Urothelium cell line (cell line): ENCODE measurements around the gene ASIC5.

Source experiments
- DNase-seq: peaks from one replicate; pipeline ENCODE4 v3.0.0; 2011; ENCODE audit warnings: low spot score, mixed read lengths
- FAIRE-seq: peaks from 2 replicates; lab custom pipeline; 2011; peaks lifted over from hg19 to GRCh38; lab: Jason Lieb, UNC

ASIC5 gene

GRCh38 chr4:155881555-155881954, 15.5 kb upstream of the ASIC5 start:
- DNase-seq (no peak), FAIRE-seq (no peak)

GRCh38 chr4:155879767-155880166, 13.7 kb upstream of the ASIC5 start:
- DNase-seq (no peak), FAIRE-seq (no peak)

- no peak for FAIRE-seq
- no peak for DNase-seq
Measured at GRCh38 chr4:155878611-155879010, 12.5 kb upstream of the ASIC5 start.

- no peak for FAIRE-seq
- DNase-seq, result no peak
Measured at GRCh38 chr4:155877971-155878370, 11.9 kb upstream of the ASIC5 start.

- no peak for DNase-seq
- no peak for FAIRE-seq
Measured at GRCh38 chr4:155875878-155876277, 9.8 kb upstream of the ASIC5 start.

- no peak for FAIRE-seq
- DNase-seq, result no peak
Measured at GRCh38 chr4:155855897-155856296, 10.2 kb downstream of the ASIC5 start.

- DNase-seq (peak; percentile 30), FAIRE-seq (no peak)
Measured at GRCh38 chr4:155854582-155855226, 11.4 kb downstream of the ASIC5 start.

GRCh38 chr4:155853189-155853588, 12.9 kb downstream of the ASIC5 start:
- FAIRE-seq, result no peak
- no peak for DNase-seq

- no peak for DNase-seq
Measured at GRCh38 chr4:155849042-155849441, 17.0 kb downstream of the ASIC5 start.

GRCh38 chr4:155846929-155847328, 19.1 kb downstream of the ASIC5 start:
- DNase-seq (no peak), FAIRE-seq (no peak)

More at GRCh38 chr4:155849042-155849441, 17.0 kb downstream of the ASIC5 start:
- FAIRE-seq, result no peak

- FAIRE-seq (no peak), DNase-seq (no peak)
Measured at GRCh38 chr4:155842080-155842479, 24.0 kb downstream of the ASIC5 start.

- FAIRE-seq, result no peak
- DNase-seq, result no peak
Measured at GRCh38 chr4:155837203-155837796, 28.8 kb downstream of the ASIC5 start.

- FAIRE-seq, result no peak
- DNase-seq, result no peak
Measured at GRCh38 chr4:155832664-155833063, 33.4 kb downstream of the ASIC5 start.

- DNase-seq (no peak), FAIRE-seq (no peak)
Measured at GRCh38 chr4:155828628-155829027, 37.4 kb downstream of the ASIC5 start.

- FAIRE-seq, result no peak
- DNase-seq, result no peak
Measured at GRCh38 chr4:155822572-155822971, 43.5 kb downstream of the ASIC5 start.

- FAIRE-seq (no peak), DNase-seq (no peak)
Measured at GRCh38 chr4:155820887-155821518, 45.1 kb downstream of the ASIC5 start.

- FAIRE-seq (no peak), DNase-seq (no peak)
Measured at GRCh38 chr4:155819066-155819465, 47.0 kb downstream of the ASIC5 start.

- no peak for FAIRE-seq
- no peak for DNase-seq
Measured at GRCh38 chr4:155818639-155819038, 47.4 kb downstream of the ASIC5 start.

- DNase-seq (no peak), FAIRE-seq (no peak)
Measured at GRCh38 chr4:155811083-155811482, 55.0 kb downstream of the ASIC5 start.

GRCh38 chr4:155809835-155810234, 56.2 kb downstream of the ASIC5 start:
- no peak for FAIRE-seq
- peak; percentile 51 for DNase-seq

- no peak for DNase-seq
- FAIRE-seq, result no peak
Measured at GRCh38 chr4:155807021-155807420, 59.1 kb downstream of the ASIC5 start.

GRCh38 chr4:155805016-155805415, 61.1 kb downstream of the ASIC5 start:
- no peak for DNase-seq
- FAIRE-seq, result no peak
